IPS DF 4.7 (cell line): Measurements from ENCODE around the gene ELL2.

Experiments
- DNase-seq: peaks from one replicate; pipeline ENCODE4 v3.0.0-alpha.2; 2013; ENCODE audit warnings: low spot score; ENCODE audit errors: extremely low read depth

Gene ELL2

GRCh38 chr5:95961617-95962474 is at the start of gene ELL2:
ELL2 (minus strand) TSS chr5:95961851; CDS start chr5:95961721, 130 bp downstream.
- peak; percentile 98 for DNase-seq

- no peak for DNase-seq
Observed at GRCh38 chr5:96008987-96009647, 47.5 kb upstream of the ELL2 start.

- DNase-seq: no peak
Observed at GRCh38 chr5:96008487-96008886, 46.8 kb upstream of the ELL2 start.

GRCh38 chr5:96007051-96007450 is 45.4 kb upstream of the ELL2 start:
- DNase-seq: no peak

- DNase-seq: no peak
Observed at GRCh38 chr5:96006291-96006690, 44.6 kb upstream of the ELL2 start.

GRCh38 chr5:96004754-96005153 is 43.1 kb upstream of the ELL2 start:
- no peak for DNase-seq

- DNase-seq: no peak
Observed at GRCh38 chr5:96004087-96004486, 42.4 kb upstream of the ELL2 start.

- no peak for DNase-seq
Observed at GRCh38 chr5:96001262-96001661, 39.6 kb upstream of the ELL2 start.

GRCh38 chr5:96000308-96000707 is 38.7 kb upstream of the ELL2 start:
- DNase-seq: no peak

GRCh38 chr5:95996904-95997723 is 35.5 kb upstream of the ELL2 start:
- DNase-seq: no peak

- DNase-seq: no peak
Observed at GRCh38 chr5:95995962-95996489, 34.4 kb upstream of the ELL2 start.

GRCh38 chr5:95993776-95994175 is 32.1 kb upstream of the ELL2 start:
- DNase-seq: no peak

- DNase-seq: no peak
Observed at GRCh38 chr5:95993266-95993665, 31.6 kb upstream of the ELL2 start.

- DNase-seq: no peak
Observed at GRCh38 chr5:95989283-95990048, 27.8 kb upstream of the ELL2 start.

- no peak for DNase-seq
Observed at GRCh38 chr5:95988877-95989276, 27.2 kb upstream of the ELL2 start.

GRCh38 chr5:95988094-95988493 is 26.4 kb upstream of the ELL2 start:
- DNase-seq: no peak

GRCh38 chr5:95986937-95987520 is 25.4 kb upstream of the ELL2 start:
- DNase-seq: no peak

GRCh38 chr5:95986001-95986400 is 24.4 kb upstream of the ELL2 start:
- no peak for DNase-seq

GRCh38 chr5:95985249-95985648 is 23.6 kb upstream of the ELL2 start:
- no peak for DNase-seq

- DNase-seq: no peak
Observed at GRCh38 chr5:95984287-95984938, 22.8 kb upstream of the ELL2 start.
